ENCODE measurements around the gene TMEM39B.

DNA sequence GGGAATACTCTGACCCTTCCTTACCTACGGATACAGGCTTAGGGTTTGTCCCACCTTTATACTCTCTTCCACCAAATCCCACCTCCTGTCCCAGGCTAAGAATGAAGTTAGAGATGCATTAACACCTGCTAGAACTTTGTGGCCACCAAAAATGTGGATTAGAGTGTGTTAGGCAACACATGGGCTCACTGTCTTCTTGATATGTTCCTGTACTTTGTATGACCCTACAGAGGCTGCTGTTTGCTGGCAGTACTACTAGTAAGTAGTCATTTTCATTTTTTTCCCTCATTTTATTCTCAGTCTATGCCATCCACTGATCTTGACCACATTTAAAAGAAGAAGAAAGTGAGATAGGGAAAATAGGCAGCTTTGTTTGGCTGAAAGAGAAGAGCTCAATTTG is 21.0 kb upstream of the TMEM39B start:
- TF ChIP-seq, protein P1, sequence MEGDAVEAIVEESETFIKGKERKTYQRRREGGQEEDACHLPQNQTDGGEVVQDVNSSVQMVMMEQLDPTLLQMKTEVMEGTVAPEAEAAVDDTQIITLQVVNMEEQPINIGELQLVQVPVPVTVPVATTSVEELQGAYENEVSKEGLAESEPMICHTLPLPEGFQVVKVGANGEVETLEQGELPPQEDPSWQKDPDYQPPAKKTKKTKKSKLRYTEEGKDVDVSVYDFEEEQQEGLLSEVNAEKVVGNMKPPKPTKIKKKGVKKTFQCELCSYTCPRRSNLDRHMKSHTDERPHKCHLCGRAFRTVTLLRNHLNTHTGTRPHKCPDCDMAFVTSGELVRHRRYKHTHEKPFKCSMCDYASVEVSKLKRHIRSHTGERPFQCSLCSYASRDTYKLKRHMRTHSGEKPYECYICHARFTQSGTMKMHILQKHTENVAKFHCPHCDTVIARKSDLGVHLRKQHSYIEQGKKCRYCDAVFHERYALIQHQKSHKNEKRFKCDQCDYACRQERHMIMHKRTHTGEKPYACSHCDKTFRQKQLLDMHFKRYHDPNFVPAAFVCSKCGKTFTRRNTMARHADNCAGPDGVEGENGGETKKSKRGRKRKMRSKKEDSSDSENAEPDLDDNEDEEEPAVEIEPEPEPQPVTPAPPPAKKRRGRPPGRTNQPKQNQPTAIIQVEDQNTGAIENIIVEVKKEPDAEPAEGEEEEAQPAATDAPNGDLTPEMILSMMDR (IDR thresholded peaks at IDR 0.05): no peak
- no peak for TF ChIP-seq POLR2AphosphoS5 (IDR thresholded peaks at IDR 0.05)

Data from breast epithelium (tissue), 3 donors.